ENCODE measurements around the gene MICU2. TPM values are rescaled to one million over a fixed set of nuclear protein-coding genes. Genes with fewer than 3 reads are reported as not detected.
"Not testable (repeated sequence)": the region's sequence is repeated elsewhere in the genome, so short reads cannot be mapped to it uniquely, and the experiment has no call there.

The MICU2 gene
- total RNA-seq, 1 experiment from 2014 or later, result 70.3 TPM

DNA sequence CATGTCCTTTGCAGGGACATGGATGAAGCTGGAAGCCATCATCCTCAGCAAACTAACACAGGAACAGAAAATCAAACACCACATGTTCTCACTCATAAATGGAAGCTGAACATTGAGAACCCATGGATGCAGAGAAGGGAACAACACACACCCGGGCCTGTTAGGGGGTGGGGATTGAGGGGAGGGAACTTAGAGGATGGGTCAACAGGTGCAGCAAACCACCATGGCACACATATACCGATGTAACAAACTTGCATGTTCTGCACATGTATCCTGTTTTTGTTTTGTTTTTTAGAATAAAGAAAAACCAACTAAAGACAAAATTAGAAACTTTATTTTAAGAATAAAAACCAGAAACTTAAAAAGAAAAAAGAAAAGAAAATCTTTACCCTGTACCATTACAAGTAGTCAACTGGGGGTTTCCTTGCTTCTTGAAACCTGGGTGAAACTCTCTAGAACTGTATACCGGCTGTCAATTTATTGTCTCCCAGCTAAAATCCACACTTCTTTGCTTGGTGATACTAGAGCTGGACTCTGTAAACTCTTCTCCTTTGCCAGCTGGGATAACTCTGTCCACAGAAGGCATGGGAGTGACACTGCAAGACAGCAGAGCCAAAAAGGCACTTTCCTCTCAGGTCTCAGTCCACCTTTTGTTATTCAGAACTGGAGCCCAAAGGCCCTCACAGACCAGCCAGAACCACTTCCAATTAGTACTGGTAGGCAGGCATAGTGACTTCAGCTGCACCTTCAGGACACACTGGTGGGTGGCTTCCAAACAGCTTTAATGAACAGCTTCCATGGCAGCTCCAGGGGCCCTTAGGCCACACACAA lies 9.0 kb downstream of the MICU2 start:
- no peak for DNase-seq (ENCODE audit: low read depth)

DNA sequence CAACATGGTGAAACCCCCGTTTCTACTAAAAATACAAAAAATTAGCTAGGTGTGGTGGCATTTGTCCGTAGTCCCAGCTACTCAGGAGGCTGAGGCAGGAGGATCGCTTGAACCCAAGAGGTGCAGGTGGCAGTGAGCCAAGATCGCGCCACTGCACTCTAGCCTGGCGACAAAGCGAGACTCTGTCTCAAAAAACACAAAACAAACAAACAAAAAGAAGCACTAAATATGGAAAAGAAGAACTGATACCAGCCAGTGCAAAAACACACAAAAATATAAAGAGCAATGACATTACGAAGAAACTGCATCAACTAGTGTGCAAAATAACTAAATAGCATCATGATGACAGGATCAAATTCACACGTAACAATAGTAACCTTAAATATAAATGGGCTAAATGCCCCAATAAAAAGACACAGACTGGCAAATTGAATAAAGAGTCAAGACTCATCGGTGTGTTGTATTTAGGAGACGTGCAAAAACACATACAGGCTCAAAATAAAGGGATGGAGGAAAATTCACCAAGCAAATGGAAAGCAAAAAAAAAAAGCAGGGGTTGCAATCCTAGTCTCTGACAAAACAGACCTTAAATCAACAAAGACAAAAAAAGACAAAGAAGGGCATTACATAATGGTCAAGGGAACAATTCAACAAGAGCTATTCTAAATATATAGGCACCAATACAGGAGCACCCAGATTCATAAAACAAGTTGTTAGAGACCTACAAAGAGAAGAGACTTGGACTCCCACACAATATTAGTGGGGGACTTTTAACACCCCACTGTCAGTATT lies 13.1 kb downstream of the MICU2 start:
- DNase-seq (ENCODE audit: low read depth), result not testable (repeated sequence)

- DNase-seq (ENCODE audit: low read depth), result no peak
Measured at GRCh38 chr13:21590231-21590630, 13.7 kb downstream of the MICU2 start.

DNA sequence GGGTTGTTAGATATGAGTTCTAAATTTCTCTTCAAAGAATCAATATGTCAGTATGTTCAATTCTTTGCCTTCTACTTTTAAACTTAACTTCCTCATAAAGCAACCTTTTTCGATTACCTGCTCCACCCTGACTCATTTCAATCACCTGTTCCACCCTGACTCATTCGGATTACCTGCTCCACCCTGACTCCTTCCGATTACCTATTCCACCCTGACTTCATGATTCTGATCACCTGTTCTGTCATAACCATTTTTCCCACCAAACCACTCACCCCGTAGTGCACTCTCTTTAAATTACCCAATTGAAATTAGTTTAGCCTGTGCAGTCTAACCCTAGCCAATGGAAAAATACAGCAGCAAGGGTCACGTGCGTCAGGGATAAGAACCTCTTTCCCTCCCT lies 14.5 kb downstream of the MICU2 start:
- DNase-seq (ENCODE audit: low read depth), result not testable (repeated sequence)

- peak; percentile 92 for DNase-seq (ENCODE audit: low read depth)
Measured at GRCh38 chr13:21588411-21588810, 15.6 kb downstream of the MICU2 start.

GRCh38 chr13:21584973-21585592 lies 18.9 kb downstream of the MICU2 start:
- DNase-seq (ENCODE audit: low read depth), result no peak

GRCh38 chr13:21583478-21583877 lies 20.5 kb downstream of the MICU2 start:
- DNase-seq (ENCODE audit: low read depth), result peak; percentile 68

DNA sequence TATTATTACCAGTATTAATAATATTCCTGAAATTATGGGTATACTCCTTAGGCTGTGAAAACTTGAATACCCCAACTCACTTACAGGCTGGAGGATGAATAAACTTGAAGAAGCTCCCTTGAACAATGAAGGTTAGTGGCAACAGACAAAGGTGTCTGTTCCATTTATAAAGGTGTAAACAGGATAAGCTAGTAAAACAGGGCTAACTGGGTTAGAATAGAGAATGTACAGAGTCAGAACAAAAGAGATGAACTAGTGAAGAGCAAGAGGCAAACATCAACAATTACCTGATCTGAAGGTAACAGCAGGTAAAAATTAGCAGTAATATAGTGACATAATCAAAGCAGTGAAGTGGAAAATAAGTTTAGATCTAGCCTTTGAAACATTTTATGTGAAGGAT lies 23.2 kb downstream of the MICU2 start:
- no peak for DNase-seq (ENCODE audit: low read depth)

GRCh38 chr13:21579754-21580316 lies 24.1 kb downstream of the MICU2 start:
- no peak for DNase-seq (ENCODE audit: low read depth)

- DNase-seq (ENCODE audit: low read depth), result no peak
Measured at GRCh38 chr13:21578748-21579147, 25.2 kb downstream of the MICU2 start.

DNA sequence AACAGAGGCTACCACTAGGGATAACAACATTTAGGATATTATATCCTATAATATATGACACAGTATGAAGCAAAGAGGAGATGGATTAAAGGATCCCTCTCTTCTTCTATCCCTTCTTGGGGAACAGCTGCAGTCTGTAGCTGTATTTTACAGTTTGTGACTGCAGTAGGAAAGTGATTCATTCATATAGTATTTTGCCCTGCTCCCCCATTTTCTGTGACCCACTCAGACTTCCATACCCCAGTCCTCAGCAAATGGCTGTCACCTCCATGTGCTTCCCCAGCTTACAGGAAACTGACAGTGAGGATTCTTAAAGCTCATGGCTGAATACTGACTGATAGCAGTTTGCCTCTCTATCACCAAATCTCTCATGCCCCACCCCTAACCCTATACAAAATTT lies 27.5 kb downstream of the MICU2 start:
- DNase-seq (ENCODE audit: low read depth), result peak; percentile 25

DNA sequence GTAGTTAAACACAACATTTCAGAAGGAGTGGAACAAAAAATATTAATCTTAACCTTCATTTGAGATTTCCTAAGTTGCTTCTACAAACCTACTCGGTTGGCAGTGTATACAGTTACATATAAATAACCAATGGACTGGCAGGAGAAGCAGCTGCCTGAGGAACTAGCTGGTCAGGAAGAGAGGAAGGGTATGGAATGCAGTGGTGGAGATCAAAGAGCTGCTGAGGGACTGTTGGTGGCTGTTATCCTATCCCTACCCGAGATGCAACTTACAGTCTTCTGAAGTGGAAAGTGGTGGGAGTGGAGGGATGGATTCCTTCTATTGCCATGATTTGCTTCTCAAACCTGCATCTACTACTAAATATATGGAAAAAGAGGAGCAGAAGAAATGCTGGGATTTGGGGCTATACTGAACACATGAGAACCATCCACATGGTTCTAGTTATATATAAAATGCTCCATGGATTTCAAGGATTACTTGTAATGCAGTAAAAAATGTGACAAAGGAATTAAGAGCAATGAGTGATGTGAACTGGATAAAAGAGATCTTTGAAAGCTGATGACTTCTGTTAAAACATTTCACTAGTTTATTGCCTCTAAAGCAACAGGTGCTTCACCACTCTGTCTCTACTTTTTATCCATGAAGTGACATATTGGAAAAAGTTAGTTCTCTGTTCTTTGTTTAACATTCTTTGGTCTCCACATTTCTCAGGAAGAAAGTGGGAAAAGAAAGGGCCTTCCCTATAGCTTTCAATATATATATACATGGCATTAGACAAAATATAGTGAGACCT lies 29.9 kb downstream of the MICU2 start:
- DNase-seq (ENCODE audit: low read depth), result peak; percentile 2

GRCh38 chr13:21569686-21570085 lies 34.3 kb downstream of the MICU2 start:
- no peak for DNase-seq (ENCODE audit: low read depth)

DNA sequence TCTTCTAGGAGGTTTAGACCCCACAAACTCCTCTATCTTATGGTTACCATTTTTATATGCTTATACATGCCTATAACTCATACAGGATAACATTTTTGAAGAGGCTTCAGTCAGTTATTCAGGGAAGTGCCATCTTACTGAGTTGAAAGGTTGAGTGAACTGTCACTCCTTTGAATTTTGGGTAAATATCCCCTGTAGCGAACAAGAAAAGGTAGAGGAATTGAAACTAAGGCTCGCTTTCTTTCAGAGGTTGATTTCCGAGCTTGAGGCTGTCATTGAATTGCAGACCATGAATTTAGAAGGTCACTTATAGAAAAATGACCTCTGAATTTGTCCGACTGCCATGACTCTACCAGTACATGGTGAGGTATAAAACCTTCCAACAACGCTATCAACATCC lies 35.1 kb downstream of the MICU2 start:
- DNase-seq (ENCODE audit: low read depth), result no peak

GRCh38 chr13:21567714-21568113 lies 36.3 kb downstream of the MICU2 start:
- DNase-seq (ENCODE audit: low read depth), result peak; percentile 15

GRCh38 chr13:21557995-21558394 lies 46.0 kb downstream of the MICU2 start:
- DNase-seq (ENCODE audit: low read depth), result peak; percentile 12

GRCh38 chr13:21556051-21556450 lies 47.9 kb downstream of the MICU2 start:
- DNase-seq (ENCODE audit: low read depth), result no peak

- not testable (repeated sequence) for DNase-seq (ENCODE audit: low read depth)
Measured at GRCh38 chr13:21553261-21553660, 50.7 kb downstream of the MICU2 start.

- DNase-seq (ENCODE audit: low read depth), result no peak
Measured at GRCh38 chr13:21550918-21551317, 53.1 kb downstream of the MICU2 start.

DNA sequence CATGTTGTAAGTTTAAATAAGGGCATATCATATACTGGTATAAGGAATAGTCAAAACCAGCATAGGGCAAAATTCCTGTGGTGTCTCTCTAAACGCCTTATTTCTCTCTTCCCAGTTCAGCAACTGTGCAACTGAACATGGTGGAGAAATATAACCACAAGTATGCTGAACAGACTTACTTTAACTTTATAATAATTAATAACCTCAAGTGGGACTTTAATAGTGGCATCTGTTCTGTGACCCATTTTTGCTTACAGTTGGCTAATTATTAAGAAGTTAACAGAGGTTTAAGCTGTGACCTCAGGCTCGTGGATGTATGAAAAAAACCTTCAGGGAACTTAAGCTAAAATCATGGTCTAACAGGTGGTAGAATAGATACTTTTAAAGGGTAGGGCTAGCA lies 54.3 kb downstream of the MICU2 start:
- no peak for DNase-seq (ENCODE audit: low read depth)

GRCh38 chr13:21548577-21548976 lies 55.4 kb downstream of the MICU2 start:
- DNase-seq (ENCODE audit: low read depth), result no peak

Data from RPMI7951 (cell line).